Measurements from ENCODE around the gene PRPF40B.
"Not testable (repeated sequence)": the region's sequence is repeated elsewhere in the genome, so short reads cannot be mapped to it uniquely, and the experiment has no call there.

The PRPF40B gene

GRCh38 chr12:49623142-49623904 is at the start of gene PRPF40B:
PRPF40B (plus strand) TSS chr12:49623561; CDS start chr12:49623591, 30 bp downstream.
- DNase-seq (ENCODE audit: low read depth): peak; percentile 51

GRCh38 chr12:49577589-49578315 is 45.6 kb upstream of the PRPF40B start:
- no peak for DNase-seq (ENCODE audit: low read depth)

GRCh38 chr12:49578471-49579112 is 44.8 kb upstream of the PRPF40B start:
- no peak for DNase-seq (ENCODE audit: low read depth)

GRCh38 chr12:49580572-49581535 is 42.5 kb upstream of the PRPF40B start:
- peak; percentile 39 for DNase-seq (ENCODE audit: low read depth)

- DNase-seq (ENCODE audit: low read depth): no peak
Observed at GRCh38 chr12:49582201-49582600, 41.2 kb upstream of the PRPF40B start.

GRCh38 chr12:49582850-49583249 is 40.5 kb upstream of the PRPF40B start:
- no peak for DNase-seq (ENCODE audit: low read depth)

- no peak for DNase-seq (ENCODE audit: low read depth)
Observed at GRCh38 chr12:49583366-49584094, 39.8 kb upstream of the PRPF40B start.

GRCh38 chr12:49584591-49584990 is 38.8 kb upstream of the PRPF40B start:
- no peak for DNase-seq (ENCODE audit: low read depth)

- no peak for DNase-seq (ENCODE audit: low read depth)
Observed at GRCh38 chr12:49585477-49586459, 37.6 kb upstream of the PRPF40B start.

GRCh38 chr12:49587174-49587908 is 36.0 kb upstream of the PRPF40B start:
- no peak for DNase-seq (ENCODE audit: low read depth)

GRCh38 chr12:49588281-49588680 is 35.1 kb upstream of the PRPF40B start:
- DNase-seq (ENCODE audit: low read depth): no peak

GRCh38 chr12:49588721-49589516 is 34.4 kb upstream of the PRPF40B start:
- DNase-seq (ENCODE audit: low read depth): no peak

GRCh38 chr12:49598527-49598926 is 24.8 kb upstream of the PRPF40B start:
- DNase-seq (ENCODE audit: low read depth): no peak

- no peak for DNase-seq (ENCODE audit: low read depth)
Observed at GRCh38 chr12:49599961-49600360, 23.4 kb upstream of the PRPF40B start.

GRCh38 chr12:49603721-49604120 is 19.6 kb upstream of the PRPF40B start:
- no peak for DNase-seq (ENCODE audit: low read depth)

GRCh38 chr12:49604856-49605255 is 18.5 kb upstream of the PRPF40B start:
- DNase-seq (ENCODE audit: low read depth): no peak

- DNase-seq (ENCODE audit: low read depth): not testable (repeated sequence)
Observed at GRCh38 chr12:49605539-49605938, 17.8 kb upstream of the PRPF40B start, which contains the start of gene FAM186B. FAM186B (minus strand) TSS chr12:49605639; CDS start chr12:49605477, 162 bp downstream.

All from stimulated activated CD8-positive, alpha-beta memory T cell treated with anti-CD3 and anti-CD28 coated beads, Interleukin-15, amount 100 ng/mL, for 1 hour (primary cell).